WI38 (cell line): Measurements from ENCODE around the gene FAM200C.
A peak's percentile ranks its signal among the peaks of the same experiment; 100 is the strongest.

Experiments
- H3K4me3 ChIP-seq: 2 replicates; pipeline ENCODE4 v1.5.1; 2011; ENCODE audit warnings: low read depth, mild to moderate bottlenecking, control low read depth, low read length
- CTCF ChIP-seq: IDR thresholded peaks from 2 replicates; pipeline ENCODE4 v1.5.1; 2012; ENCODE audit warnings: low read depth, mild to moderate bottlenecking, control low read depth, low read length

Gene FAM200C

GRCh38 chr5:160399402-160400353, at the start of gene FAM200C:
TSS of gene FAM200C (minus strand) at chr5:160400054. CDS start at chr5:160395490, 4,564 bp downstream.
- H3K4me3 ChIP-seq: peak within 1 kb of the TSS; percentile 89
- TF ChIP-seq CTCF: no peak

- TF ChIP-seq CTCF: no peak
- H3K4me3 ChIP-seq: no peak overlapping the region
Observed at GRCh38 chr5:160449458-160449857, 49.6 kb upstream of the FAM200C start.

- no peak for TF ChIP-seq CTCF
- H3K4me3 ChIP-seq: no peak overlapping the region
Observed at GRCh38 chr5:160448886-160449285, 49.0 kb upstream of the FAM200C start.

- TF ChIP-seq CTCF: no peak
- H3K4me3 ChIP-seq: no peak overlapping the region
Observed at GRCh38 chr5:160445751-160446150, 45.9 kb upstream of the FAM200C start.

GRCh38 chr5:160445132-160445531, 45.3 kb upstream of the FAM200C start:
- no peak for TF ChIP-seq CTCF
- no peak overlapping the region for H3K4me3 ChIP-seq

GRCh38 chr5:160444407-160444806, 44.6 kb upstream of the FAM200C start:
- TF ChIP-seq CTCF: no peak
- no peak overlapping the region for H3K4me3 ChIP-seq

- TF ChIP-seq CTCF: no peak
- no peak overlapping the region for H3K4me3 ChIP-seq
Observed at GRCh38 chr5:160442824-160443431, 43.1 kb upstream of the FAM200C start.
